ENCODE measurements around the gene PCF11. TPM values are rescaled to one million over a fixed set of nuclear protein-coding genes. Genes with fewer than 3 reads are reported as not detected.

PCF11 gene
- total and polyA plus RNA-seq, 2 of the 13 experiments (the other 11 are each of a cell fraction or from before 2014, with no cell fraction given), result 40.3 to 47.7 TPM

- TF ChIP-seq CCAR2 (optimal IDR thresholded peaks at IDR 0.05; ENCODE audit: low read depth, low read length), result no peak
- no peak for TF ChIP-seq ZBTB1 (CRISPR knock-in tag; IDR thresholded peaks at IDR 0.05; ENCODE audit: borderline replicate concordance)
- no peak for TF ChIP-seq SYNCRIP (IDR thresholded peaks at IDR 0.05; ENCODE audit: insufficient read depth, low read depth, low read length)
- no peak; the same call in 1 of the 2 replicates for TF ChIP-seq ZNF232 (CRISPR knock-in tag; IDR thresholded peaks at IDR 0.05; ENCODE audit: borderline replicate concordance)
- no peak for TF ChIP-seq TEF (CRISPR knock-in tag; IDR thresholded peaks at IDR 0.05)
- TF ChIP-seq ZBTB44 (CRISPR knock-in tag; IDR thresholded peaks at IDR 0.05), result peak; percentile 26; the same call in 1 of the 2 replicates
- peak; percentile 63 for TF ChIP-seq MAX (IDR thresholded peaks at IDR 0.05)
- TF ChIP-seq ZNF713 (CRISPR knock-in tag; IDR thresholded peaks at IDR 0.05), result no peak
- 0 out of 2 replicates have a peak, but pooled peaks have one; percentile 46 for TF ChIP-seq POGK (CRISPR knock-in tag; conservative IDR thresholded peaks at IDR 0.05)
- TF ChIP-seq ASH2L (IDR thresholded peaks at IDR 0.05; ENCODE audit: insufficient read length, low read depth, low read length), result peak; percentile 98
- TF ChIP-seq ZNF260 (CRISPR knock-in tag; IDR thresholded peaks at IDR 0.05; ENCODE audit: borderline replicate concordance, low read depth), result no peak
- TF ChIP-seq MED1 (CRISPR knock-in tag; IDR thresholded peaks at IDR 0.05), result peak; percentile 41
- TF ChIP-seq ZNF276 (CRISPR knock-in tag; IDR thresholded peaks at IDR 0.05; ENCODE audit: low read depth), result no peak
- TF ChIP-seq EHMT2 (IDR thresholded peaks at IDR 0.05; ENCODE audit: borderline replicate concordance, low read depth, low read length), result no peak
- TF ChIP-seq ZSCAN12 (CRISPR knock-in tag; IDR thresholded peaks at IDR 0.05), result no peak
- peak; percentile 95 for TF ChIP-seq HBP1 (CRISPR knock-in tag; IDR thresholded peaks at IDR 0.05; ENCODE audit: low read depth)
These were observed 36.7 kb downstream of the PCF11 start, which contains the start of gene ANKRD42 (continued) for GRCh38 chr11:83193315-83194280.
